ENCODE results near the gene RCBTB1. TPM values are rescaled to one million over a fixed set of nuclear protein-coding genes. Genes with fewer than 3 reads are reported as not detected.
A peak's percentile ranks its signal among the peaks of the same experiment; 100 is the strongest.

Gene RCBTB1
- total RNA-seq, 2 donors from 2014 or later: 6.3 to 12.2 TPM

DNA sequence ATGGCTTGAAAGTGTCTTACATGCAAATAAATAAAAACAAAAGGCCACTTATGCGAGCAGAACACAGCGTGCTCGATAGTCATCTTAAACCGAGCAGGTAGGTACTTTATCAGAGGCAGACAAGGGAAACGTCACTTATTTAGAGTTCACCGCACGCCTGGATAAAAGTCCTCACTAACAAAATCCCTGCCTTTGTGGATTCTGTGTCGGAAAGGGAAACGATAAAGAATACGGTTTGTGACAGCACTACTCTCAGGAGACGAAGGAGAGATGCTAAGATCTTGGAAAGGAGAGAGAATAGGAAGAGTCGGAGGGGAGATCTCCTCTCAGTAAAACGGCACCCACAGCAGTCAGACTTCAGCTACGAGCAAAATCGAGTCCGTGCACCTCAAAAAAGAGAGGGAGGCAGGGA is 581 bp downstream of the RCBTB1 start:
- H3K36me3 ChIP-seq (replicated peaks in 1 of 2; ENCODE audit: insufficient read depth in 1 of 2, low read depth in 2 of 2): no peaks in the 10 kb centered on the region
- 0% methylated on average over 16 of the region's 16 CpGs for WGBS, 2 donors
- no peak for TF ChIP-seq POLR2A (IDR thresholded peaks at IDR 0.05)
- TF ChIP-seq, protein P1, sequence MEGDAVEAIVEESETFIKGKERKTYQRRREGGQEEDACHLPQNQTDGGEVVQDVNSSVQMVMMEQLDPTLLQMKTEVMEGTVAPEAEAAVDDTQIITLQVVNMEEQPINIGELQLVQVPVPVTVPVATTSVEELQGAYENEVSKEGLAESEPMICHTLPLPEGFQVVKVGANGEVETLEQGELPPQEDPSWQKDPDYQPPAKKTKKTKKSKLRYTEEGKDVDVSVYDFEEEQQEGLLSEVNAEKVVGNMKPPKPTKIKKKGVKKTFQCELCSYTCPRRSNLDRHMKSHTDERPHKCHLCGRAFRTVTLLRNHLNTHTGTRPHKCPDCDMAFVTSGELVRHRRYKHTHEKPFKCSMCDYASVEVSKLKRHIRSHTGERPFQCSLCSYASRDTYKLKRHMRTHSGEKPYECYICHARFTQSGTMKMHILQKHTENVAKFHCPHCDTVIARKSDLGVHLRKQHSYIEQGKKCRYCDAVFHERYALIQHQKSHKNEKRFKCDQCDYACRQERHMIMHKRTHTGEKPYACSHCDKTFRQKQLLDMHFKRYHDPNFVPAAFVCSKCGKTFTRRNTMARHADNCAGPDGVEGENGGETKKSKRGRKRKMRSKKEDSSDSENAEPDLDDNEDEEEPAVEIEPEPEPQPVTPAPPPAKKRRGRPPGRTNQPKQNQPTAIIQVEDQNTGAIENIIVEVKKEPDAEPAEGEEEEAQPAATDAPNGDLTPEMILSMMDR (IDR thresholded peaks at IDR 0.05): no peak
- peak overlapping the region; percentile 57 to 92 for H3K4me3 ChIP-seq
- peak in 1 of 4 donors; percentile 9 for DNase-seq
- peak overlapping the region; percentile 80 to 92 (median 84) for H3K27ac ChIP-seq
- intact Hi-C loops (cut with DNase I): loop anchor here (10.0 kb wide), 1 partner anchor 90 kb away; the partner anchor contains the start of gene PHF11
- peaks cover 23% of the 10 kb centered on the region for H3K4me1 ChIP-seq
- no peaks in the 10 kb centered on the region for H3K27me3 ChIP-seq
- peak; percentile 7 for ATAC-seq
- no peaks in the 10 kb centered on the region for H3K9me3 ChIP-seq

DNA sequence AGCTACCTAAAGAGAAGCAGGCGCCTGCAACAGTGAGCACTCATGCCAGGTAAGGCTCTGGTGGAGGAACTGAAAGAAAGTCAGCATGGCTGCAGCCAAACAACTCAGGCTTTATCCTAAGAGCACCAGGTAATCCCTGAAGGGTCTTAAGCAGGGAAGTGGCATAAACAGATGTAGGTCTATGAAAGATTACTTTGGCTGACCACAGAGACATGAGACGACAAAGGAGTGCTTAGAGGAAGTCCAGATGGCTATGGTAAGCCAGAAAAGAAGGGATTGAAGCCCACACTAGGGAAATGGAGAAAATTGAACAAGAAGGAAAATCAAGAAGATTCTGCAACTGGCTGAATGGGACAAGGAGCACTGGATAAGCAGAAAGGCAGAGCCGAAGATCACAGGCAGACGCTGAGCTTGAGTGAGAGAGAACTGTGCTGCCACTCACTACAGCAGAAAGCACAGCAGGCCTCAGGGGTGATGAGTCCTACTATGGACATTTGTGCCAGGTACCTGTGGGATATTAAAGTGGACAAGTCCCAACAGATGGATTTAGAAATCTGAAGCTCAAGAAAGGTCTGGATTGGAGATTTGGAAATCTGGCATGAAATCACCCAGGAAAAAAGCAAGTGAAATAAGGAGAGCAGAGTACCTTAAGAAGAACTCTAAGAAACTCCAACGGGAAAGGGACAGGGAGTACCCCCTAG is 4.2 kb downstream of the RCBTB1 start:
- no peaks in the 10 kb centered on the region for H3K9me3 ChIP-seq
- H3K4me1 ChIP-seq: peaks cover 17% of the 10 kb centered on the region
- H3K27ac ChIP-seq: no peak overlapping the region
- intact Hi-C loops (cut with DNase I): loop anchor here (10.0 kb wide), 1 partner anchor 86 kb away; the partner anchor contains the start of gene PHF11
- DNase-seq (no peak), ATAC-seq (no peak)
- WGBS, 2 donors: 74 to 90% methylated on average over 5 of the region's 5 CpGs
- H3K27me3 ChIP-seq: no peaks in the 10 kb centered on the region
- H3K36me3 ChIP-seq (replicated peaks in 1 of 2; ENCODE audit: insufficient read depth in 1 of 2, low read depth in 2 of 2): no peaks in the 10 kb centered on the region
- no peak overlapping the region for H3K4me3 ChIP-seq
- TF ChIP-seq POLR2A (IDR thresholded peaks at IDR 0.05): no peak
- TF ChIP-seq, protein P1 (IDR thresholded peaks at IDR 0.05): no peak

- no peaks in the 10 kb centered on the region for H3K9me3 ChIP-seq
- intact Hi-C loops (cut with DNase I): no loop called here
- H3K4me1 ChIP-seq: peaks cover 11% of the 10 kb centered on the region
- DNase-seq: no peak
- no peak overlapping the region for H3K27ac ChIP-seq
- H3K4me3 ChIP-seq: no peak overlapping the region
- no peaks in the 10 kb centered on the region for H3K36me3 ChIP-seq (replicated peaks in 1 of 2; ENCODE audit: insufficient read depth in 1 of 2, low read depth in 2 of 2)
- TF ChIP-seq, protein P1 (IDR thresholded peaks at IDR 0.05): no peak
- TF ChIP-seq POLR2A (IDR thresholded peaks at IDR 0.05): no peak
- no peaks in the 10 kb centered on the region for H3K27me3 ChIP-seq
- ATAC-seq: no peak
- WGBS, 2 donors: 96 to 98% methylated on average over 3 of the region's 3 CpGs
These were observed 5.9 kb downstream of the RCBTB1 start for GRCh38 chr13:49579501-49579900.

- H3K36me3 ChIP-seq (replicated peaks in 1 of 2; ENCODE audit: insufficient read depth in 1 of 2, low read depth in 2 of 2): no peaks in the 10 kb centered on the region
- H3K4me3 ChIP-seq: no peak overlapping the region
- ATAC-seq (no peak), DNase-seq (no peak)
- peaks cover 13% of the 10 kb centered on the region for H3K4me1 ChIP-seq
- no peaks in the 10 kb centered on the region for H3K9me3 ChIP-seq
- H3K27ac ChIP-seq: no peak overlapping the region
- TF ChIP-seq, protein P1 (IDR thresholded peaks at IDR 0.05): no peak
- TF ChIP-seq POLR2A (IDR thresholded peaks at IDR 0.05): no peak
- 89 to 94% methylated on average over 7 to 8 of the region's 8 CpGs for WGBS, 2 donors
- H3K27me3 ChIP-seq: no peaks in the 10 kb centered on the region
- intact Hi-C loops (cut with DNase I): no loop called here
These were observed 13.8 kb downstream of the RCBTB1 start for GRCh38 chr13:49571299-49572240.

All from body of pancreas (tissue), 4 donors.